Middle frontal gyrus (tissue), 1 donor: ENCODE measurements around the gene FRS2.
"Not testable (repeated sequence)": the region's sequence is repeated elsewhere in the genome, so short reads cannot be mapped to it uniquely, and the experiment has no call there.

Experiments
- DNase-seq: peaks from one replicate; pipeline ENCODE4 v3.0.0-alpha.2; 2015; ENCODE audit warnings: low spot score; ENCODE audit errors: extremely low spot score

Gene FRS2

DNA sequence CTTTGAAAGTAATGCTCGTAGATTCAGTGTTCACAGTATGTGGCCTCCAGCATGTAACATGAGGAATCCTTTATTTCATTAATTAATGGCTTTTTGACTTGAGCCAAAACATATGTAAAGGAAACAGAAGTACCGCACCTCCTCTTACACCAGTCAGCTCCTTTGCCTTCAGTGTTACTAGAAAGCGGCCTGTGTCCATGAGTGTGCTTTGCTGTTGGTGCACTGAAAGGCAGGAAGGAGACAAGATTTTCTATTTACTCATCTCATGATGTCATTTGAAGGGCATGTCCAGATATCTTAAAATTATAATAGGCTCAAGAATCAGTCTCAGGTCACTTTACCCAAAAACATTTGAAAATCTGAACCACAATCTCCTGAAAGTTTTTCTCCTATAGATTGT is 105.2 kb downstream of the FRS2 start:
- DNase-seq: no peak

DNA sequence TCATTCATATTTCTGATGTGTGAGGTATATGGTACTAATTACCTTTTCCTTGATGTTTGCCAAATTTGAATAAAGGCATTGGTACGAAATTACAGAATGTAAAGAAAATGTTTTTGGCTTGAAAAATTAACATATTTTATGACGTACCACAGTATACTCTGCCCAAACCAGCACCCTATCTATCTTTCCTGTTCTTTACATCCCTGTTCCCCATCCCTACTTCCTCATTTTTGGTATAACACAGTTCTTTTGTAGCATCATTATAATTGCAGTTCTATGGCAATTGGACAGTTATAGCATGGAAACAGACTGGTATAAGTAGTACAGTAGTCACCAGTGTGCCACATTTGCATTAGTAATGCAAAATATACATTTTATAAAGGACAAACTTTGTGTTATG is 108.1 kb downstream of the FRS2 start:
- no peak for DNase-seq

DNA sequence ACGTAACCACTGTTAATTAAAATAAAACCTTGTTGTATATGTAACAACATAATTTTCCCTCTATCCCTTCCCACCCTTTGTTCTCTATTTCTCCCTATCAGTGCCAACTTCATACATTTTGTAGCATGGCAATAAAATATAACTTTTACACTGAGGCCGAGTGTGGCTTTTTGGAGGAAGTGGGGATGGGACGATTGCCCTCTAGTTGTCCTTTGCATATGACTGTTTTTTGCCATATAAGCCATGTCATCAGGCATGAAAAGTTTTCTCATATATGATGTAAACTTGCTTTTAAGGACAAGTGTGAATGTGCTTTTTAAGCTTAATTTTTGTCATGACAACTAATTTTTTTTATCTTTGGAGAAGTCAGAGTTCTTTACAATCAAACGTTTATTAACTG is 108.8 kb downstream of the FRS2 start:
- DNase-seq: no peak

DNA sequence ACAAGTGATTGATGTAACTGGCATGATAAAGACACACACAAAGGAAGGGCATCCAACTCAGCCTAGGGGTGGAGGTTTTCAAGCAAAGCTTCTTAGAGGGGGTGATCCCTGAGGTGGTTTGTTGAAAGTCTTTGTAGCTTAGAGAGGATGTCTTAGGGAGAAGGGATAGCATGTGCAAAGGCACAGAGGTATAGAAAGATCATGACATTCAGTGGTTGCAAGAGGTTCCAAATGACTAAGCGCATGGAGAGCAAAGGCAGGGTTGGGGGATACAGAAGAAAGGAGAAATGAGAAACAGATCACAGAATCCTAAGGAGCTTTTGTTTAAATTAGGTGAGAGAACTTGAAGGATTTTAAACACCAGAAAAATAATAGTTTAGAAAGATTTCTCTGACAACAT is 109.9 kb downstream of the FRS2 start:
- DNase-seq: no peak

DNA sequence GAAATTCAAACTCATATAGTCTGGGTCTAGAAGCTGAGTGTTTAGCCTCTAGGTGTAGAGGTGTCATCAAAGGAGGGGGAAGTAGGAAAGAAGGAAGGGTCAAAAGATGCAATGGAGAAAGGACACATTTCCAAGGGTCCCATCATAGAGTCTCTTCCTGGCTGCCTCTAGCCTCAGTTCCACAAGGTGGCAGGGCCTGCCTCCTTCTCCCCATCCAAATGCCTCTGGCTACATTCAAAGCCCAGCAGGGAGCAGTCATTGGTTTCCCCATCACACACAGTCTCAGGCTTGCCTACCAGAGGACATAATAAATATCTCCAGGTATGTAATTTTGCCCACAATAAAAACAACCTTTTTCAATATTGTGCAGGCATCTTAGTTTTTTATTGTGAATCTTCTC is 113.0 kb downstream of the FRS2 start:
- DNase-seq: no peak

DNA sequence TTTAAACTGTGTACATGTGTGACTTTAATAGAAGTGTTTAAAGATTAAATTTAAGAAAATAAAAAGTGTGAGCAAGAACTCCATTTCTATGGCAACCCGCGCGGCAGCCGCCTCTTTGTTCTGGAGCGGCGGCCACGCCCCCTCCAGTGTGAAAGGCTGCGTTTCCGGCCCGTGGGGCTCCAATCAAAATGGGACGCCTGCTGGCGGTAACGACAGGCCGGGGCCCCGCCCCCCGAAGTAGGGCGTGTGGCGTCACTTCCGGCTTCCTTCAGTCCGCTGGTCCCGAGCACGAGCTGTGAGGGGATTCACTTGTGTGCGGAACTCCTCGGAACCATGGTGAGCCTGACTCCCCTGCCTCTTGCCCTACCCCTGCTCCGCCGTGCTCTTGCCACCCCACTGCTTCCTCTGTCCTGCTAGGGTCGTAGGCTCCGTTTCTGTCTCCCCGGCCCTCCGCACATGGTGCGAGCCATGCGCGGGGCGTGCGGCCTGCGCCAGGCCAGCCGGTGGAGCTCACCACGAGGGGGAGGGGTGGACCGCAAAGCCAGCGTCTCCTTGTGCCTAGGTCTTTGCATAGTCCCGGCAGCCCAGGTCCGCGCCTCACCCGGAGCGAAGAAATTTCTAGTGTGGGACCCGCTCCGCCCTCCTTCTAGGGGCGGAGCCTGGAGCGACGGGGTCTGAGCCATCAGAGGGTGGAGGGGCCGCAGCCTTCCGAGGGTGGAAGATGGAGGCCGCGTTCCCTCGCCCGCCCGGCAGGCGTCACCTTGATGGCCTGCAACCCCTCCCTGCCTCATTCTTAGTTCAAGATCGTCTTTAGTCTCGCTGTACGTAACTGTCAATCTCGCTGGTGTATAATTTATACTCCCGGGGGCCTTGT is 115.2 kb downstream of the FRS2 start, which contains the start of gene CCT2:
TSS of gene CCT2 (plus strand) at position 271 of the 874 bp plus-strand sequence. CDS start at position 334, 63 bp downstream.
- peak; percentile 97 for DNase-seq

DNA sequence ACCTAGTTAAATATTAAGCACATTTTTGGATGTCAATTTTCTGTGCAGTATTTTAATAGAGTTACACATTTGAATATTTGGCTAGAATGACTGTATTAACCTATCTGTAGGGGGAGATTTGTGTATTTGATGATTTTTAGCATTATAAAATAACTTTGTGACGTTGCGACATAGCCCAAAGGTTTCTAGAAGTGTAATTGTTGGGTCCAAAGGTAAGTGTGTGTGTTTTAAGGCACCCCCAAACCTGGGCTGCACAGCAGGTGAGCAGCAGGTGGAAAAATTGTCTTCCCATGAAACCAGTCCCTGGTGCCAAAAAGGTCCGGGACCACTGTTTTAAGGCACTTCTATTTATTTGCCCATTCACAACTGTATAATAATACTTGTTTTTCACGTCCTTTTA is 118.3 kb downstream of the FRS2 start:
- no peak for DNase-seq

DNA sequence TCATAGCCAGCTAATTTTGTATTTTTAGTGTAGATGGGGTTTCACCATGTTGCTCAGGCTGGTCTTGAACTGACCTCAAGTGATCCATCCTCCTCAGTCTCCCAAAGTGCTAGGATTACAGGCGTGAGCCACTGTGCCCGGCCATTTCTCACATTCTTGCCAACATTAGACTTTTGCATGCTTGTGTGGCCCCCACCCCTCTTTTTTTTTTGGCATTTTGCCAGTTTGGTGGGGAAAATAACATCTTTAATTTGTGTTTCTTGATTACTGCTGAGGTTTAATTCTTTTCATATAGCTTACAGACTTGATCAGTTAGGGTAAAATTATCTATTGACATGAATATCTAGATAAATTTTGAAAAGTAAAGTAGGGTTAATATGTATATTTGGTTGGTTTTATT is 118.9 kb downstream of the FRS2 start:
- no peak for DNase-seq

DNA sequence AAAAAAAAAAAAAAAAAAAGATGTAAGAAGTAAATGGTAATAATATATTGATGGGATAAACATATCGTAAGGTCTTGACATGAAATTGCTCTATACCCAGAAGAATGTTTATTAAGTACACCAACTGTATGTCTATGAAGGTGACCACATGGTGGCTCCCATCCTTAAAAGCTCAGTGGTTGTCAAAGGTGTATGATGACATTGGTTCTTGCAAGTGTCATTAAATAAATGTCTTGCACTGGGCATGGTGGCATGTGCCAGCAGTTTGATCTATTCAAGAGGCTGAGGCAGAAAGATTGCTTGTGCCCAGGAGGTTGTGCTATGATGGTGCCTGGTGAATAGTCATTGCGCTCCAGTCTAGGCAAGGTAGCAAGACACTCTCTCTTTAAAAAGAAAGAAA is 125.5 kb downstream of the FRS2 start:
- DNase-seq: no peak

DNA sequence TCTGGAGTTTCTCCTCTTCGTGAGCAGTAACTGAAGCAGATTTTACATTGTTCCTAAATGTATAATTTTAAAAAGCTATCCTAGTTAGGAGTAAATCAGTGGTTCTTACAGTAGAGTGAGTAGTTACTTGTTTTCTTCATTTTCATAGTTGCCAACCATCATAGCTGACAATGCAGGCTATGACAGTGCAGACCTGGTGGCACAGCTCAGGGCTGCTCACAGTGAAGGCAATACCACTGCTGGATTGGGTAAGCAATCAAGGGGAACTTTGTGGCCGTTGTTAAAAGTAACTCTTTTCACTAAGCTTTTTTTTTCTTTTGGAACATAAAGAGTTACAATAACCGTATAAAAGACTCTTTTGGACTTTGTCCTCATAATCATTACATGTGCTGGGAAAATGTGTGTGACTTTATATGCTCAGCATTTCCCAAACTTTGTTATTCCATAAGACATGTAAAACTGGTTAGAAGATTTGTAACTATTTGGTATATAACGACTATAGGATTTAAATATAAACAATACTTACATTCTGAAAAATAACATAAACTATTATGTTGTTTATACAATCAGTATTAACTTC is 128.1 kb downstream of the FRS2 start:
- DNase-seq: no peak

DNA sequence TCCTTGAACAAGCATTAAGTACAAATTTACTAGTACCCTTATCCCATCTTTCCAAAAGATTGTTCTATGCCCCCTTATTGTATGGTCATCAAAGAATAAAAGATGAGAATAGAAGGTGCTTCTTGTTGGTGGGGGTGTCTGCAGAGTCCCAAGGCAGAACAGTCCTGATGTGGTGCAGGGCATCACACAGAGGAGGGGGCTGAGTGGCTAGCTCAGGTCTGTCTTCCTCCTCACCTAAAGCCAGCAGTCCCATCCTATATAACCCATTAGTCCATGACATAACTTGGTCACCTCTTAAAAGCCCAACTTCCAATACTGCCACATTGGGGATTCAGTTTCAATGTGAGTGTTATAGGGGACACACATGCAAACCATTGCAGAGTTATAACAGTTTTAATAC is 130.6 kb downstream of the FRS2 start:
- DNase-seq: no peak

DNA sequence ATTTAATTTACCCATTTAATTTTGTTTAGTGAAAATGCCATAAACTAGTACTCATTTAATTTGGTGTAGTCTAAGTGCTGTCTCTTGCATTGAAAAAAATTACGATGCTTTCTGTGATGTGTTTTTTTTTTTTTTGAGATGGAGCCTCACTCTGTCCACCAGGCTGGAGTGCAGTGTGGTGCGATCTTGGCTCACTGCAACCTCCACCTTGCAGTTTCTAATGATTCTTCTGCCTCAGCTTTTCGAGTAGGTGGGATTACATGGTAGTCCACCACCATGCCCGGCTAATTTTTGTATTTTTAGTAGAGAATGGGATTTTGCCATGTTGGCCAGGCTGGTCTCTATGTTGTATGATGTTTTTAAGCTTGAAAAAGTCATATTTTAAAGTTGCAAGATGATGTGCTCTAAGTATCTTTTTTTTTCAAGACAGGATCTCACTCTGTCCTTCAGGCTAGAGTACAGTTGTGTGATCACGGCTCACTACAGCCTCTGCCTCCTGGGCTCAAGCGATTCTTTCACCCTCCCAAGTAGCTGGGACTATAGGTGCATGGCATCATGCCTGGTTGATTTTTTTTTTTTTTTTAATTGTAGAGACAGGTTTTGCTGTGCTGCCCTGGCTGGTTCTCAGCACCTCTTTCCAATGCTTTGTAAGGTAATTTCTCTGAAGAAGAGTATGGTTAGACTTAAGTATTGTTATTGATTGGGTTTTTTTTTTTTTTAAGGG is 131.9 kb downstream of the FRS2 start:
- no peak for DNase-seq

DNA sequence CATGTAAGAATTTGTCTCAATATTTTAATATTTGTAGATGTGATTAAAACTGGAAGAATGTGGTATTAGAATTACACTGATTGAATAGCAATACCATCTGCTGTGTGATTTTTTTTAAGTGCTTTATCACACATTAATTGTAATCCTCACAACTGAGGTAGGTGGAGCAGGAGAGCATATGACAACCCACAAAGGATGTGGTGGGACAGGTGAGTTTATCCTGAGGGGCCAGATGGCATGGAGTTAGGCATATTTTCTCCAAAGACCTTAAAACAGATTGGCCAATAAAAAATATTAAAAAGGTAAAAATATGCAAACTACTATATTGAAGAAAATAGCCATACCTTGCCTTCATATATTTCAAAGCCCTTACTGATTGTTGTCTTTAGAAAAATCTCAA is 132.8 kb downstream of the FRS2 start:
- no peak for DNase-seq

DNA sequence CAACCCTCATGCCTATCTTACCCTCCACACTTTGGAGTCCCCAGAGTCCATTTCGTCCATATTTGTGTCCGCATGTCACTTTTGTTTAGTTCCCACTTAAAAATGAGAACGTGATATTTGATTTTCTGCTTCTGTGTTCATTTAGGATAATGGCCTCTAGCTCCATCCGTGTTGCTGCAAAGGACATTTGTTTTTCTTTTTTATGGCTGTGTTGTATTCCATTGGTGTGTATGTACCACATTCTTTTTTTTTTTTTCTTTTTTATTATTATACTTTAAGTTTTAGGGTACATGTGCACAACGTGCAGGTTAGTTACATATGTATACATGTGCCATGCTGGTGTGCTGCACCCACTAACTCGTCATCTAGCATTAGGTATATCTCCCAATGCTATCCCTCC is 133.4 kb downstream of the FRS2 start:
- DNase-seq: not testable (repeated sequence)

DNA sequence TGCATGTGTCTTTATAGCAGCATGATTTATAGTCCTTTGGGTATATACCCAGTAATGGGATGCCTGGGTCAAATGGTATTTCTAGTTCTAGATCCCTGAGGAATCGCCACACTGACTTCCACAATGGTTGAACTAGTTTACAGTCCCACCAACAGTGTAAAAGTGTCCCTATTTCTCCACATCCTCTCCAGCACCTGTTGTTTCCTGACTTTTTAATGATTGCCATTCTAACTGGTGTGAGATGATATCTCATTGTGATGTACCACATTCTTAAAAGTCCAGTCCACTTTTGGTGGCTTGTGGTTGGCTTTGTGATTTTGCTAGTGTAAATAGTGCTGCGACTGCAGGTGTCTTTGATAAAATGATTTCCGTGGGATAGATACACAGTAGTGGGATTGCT is 134.1 kb downstream of the FRS2 start:
- DNase-seq: not testable (repeated sequence)

DNA sequence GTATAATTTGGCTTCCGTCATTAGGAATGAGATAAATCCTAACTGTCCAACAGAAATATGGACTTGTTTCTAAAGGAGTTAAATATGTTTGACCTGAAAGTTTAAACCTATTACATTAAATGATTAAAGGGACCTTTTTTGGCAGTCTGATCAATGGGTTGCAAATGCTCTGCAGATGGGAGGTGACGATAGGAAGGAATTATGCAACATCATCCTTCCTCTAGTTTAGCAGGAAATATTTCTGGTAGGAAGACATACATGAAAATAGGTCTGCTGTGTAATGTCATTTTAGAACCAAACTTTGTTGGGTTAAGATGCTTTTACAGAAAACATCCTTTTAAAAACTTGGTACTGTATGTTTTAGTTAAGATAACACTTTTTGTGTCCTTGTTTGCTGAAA is 137.9 kb downstream of the FRS2 start:
- no peak for DNase-seq

DNA sequence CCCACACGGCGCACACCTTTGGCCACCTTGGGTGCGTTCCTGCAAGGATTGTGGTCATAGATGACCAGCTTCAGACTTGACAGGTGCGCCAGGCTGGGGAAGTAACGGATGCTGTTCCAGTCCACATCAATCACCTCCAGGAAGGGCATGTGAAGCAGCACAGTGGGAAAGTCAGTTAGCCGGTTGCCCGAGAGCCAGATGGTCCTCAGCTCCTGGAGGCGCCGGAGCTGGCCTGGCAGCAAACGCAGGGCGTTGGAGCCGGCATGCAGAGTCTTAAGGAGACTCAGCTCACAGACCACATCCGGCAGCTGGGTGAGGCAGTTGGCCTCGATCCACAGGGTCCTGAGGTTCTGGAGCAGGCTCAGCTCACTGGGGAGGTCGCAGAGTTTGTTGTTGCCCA is 139.9 kb downstream of the FRS2 start:
- DNase-seq: no peak

DNA sequence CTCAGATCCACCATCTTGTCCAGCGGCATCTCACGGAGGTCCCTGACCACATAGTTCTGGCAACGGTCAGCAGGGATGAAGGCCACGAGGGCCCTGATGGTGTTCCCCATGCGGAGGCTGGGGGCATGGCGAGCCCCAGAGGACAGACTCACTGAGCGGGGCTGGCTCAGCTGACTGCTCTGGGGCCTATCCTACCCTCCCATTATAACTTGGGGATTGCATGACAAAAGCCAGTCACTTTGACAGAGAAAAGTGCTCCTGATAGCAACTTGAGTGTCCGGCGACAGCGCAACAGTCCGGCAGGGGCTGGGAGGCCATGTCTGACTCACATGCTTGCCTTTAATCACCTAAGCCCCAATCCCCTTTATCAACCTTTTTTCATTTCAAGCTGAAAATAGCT is 140.5 kb downstream of the FRS2 start, which contains the start of gene LRRC10:
TSS of gene LRRC10 (minus strand) at position 179 of the 400 bp plus-strand sequence. CDS start at position 110, 69 bp downstream.
- DNase-seq: no peak

DNA sequence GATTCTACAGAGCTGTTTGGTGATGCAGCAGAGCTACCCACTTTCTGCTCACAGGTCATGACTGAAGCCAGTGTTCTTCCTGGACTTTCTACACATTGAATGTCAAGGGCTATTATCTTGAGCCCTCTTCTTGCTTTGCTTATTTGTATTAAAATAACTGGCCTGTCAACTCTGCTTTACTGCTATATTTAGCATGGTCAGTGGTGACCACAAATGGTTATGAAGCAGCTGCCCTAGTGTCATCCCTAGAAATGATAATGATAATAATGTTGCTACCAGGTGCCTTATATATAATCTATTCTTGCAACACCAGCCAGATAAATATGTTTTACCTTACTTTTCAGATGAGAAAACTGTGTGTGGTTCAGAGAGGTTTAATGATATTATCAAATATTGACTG is 143.2 kb downstream of the FRS2 start:
- no peak for DNase-seq

DNA sequence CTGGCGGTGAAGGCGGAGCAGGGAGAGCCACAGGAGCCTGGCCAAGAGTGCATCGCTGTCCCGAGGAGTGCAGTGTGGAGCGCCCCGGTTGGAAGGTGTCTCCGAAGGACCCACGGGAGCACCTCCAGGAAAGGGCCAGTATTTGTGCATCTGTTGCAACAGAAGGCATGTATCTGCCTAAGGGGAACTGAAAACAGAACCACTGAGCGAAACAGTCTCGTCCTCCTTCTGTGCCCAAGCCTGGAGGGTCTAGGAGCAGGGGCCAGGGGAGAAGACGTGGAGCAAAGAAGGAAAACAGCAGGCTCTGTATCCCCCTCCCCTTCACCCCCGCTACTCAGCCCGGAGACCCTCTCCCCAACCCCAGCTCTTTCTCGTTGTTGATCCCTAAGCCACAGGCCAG is 145.8 kb downstream of the FRS2 start:
- no peak for DNase-seq

DNA sequence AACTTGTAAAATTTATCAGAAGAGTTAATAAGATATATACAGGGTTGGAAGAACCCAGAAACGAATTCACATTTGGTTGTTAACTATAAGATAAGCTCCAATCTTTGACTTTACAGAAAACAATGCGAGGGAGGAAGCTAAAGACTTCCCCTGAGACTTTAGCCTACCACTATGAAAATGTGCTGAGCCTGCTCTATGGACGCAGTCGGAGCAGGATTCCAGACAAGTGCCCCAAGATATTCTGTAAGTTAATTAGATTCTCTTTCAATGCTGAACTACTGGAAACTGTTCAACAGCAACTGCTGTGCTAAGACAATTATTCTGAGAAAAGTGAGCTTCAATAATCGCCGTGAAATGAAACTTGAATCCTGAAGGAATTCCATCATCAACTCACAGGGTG is 148.9 kb downstream of the FRS2 start:
- no peak for DNase-seq

DNA sequence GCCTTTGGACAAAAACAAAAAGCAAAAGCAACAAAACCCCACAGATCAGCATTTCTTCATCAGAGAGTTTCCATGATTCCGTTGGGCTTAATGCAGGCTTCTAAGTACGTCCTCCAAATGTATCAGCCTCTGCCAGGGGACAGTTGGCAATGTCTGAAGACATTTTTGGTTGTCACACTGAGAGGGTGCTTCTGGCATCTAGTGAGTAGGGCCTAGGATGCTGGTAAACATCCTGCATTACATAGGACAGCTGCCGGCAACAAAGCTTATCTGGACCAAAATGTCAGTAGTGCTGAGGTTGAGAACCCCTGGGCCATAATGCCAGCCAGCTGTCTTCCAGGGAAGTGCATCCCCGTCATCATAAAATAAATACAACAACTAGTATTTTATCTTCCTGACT is 149.9 kb downstream of the FRS2 start:
- no peak for DNase-seq
